G401.6 (cell line): ENCODE measurements around the gene MFN2.

ENCODE experiments used
- FAIRE-seq: peaks from 2 replicates; lab custom pipeline; 2012; peaks lifted over from hg19 to GRCh38; lab: Jason Lieb, UNC

The MFN2 gene

GRCh38 chr1:11960715-11961114 is 19.5 kb upstream of the MFN2 start:
- no peak for FAIRE-seq

- FAIRE-seq, result no peak
Observed at GRCh38 chr1:11961230-11961629, 19.0 kb upstream of the MFN2 start.

GRCh38 chr1:11963622-11964021 is 16.6 kb upstream of the MFN2 start:
- no peak for FAIRE-seq

- FAIRE-seq, result no peak
Observed at GRCh38 chr1:11964656-11965055, 15.6 kb upstream of the MFN2 start.

- FAIRE-seq, result peak; percentile 93
Observed at GRCh38 chr1:11967028-11967547, 13.2 kb upstream of the MFN2 start.

GRCh38 chr1:11970441-11971185 is 9.6 kb upstream of the MFN2 start:
- no peak for FAIRE-seq

- FAIRE-seq, result no peak
Observed at GRCh38 chr1:11977625-11978024, 2.6 kb upstream of the MFN2 start.

- no peak for FAIRE-seq
Observed at GRCh38 chr1:11978301-11978700, 1.9 kb upstream of the MFN2 start.

GRCh38 chr1:11979028-11979850 is 1.0 kb upstream of the MFN2 start:
- no peak for FAIRE-seq

GRCh38 chr1:11980676-11980972 is 380 bp downstream of the MFN2 start:
- no peak for FAIRE-seq

GRCh38 chr1:11981378-11982009 is 1.2 kb downstream of the MFN2 start:
- no peak for FAIRE-seq

GRCh38 chr1:11982010-11982392 is 1.8 kb downstream of the MFN2 start:
- no peak for FAIRE-seq

- FAIRE-seq, result no peak
Observed at GRCh38 chr1:11984121-11984520, 3.9 kb downstream of the MFN2 start.

- no peak for FAIRE-seq
Observed at GRCh38 chr1:11984576-11984975, 4.3 kb downstream of the MFN2 start.

- no peak for FAIRE-seq
Observed at GRCh38 chr1:11985171-11985570, 4.9 kb downstream of the MFN2 start.

GRCh38 chr1:11985851-11986250 is 5.6 kb downstream of the MFN2 start:
- FAIRE-seq, result no peak

GRCh38 chr1:11989669-11990068 is 9.4 kb downstream of the MFN2 start:
- no peak for FAIRE-seq

GRCh38 chr1:11990303-11991032 is 10.2 kb downstream of the MFN2 start:
- FAIRE-seq, result no peak

- FAIRE-seq, result no peak
Observed at GRCh38 chr1:11991969-11992676, 11.9 kb downstream of the MFN2 start.

GRCh38 chr1:11997081-11997850 is 17.0 kb downstream of the MFN2 start:
- no peak for FAIRE-seq

- no peak for FAIRE-seq
Observed at GRCh38 chr1:11998636-11999035, 18.4 kb downstream of the MFN2 start.
